ENCODE measurements around the gene FIGNL2. TPM values are rescaled to one million over a fixed set of nuclear protein-coding genes. Genes with fewer than 3 reads are reported as not detected.
A peak's percentile ranks its signal among the peaks of the same experiment; 100 is the strongest.

The FIGNL2 gene
- polyA plus RNA-seq, 1 experiment, result 0.26 TPM

DNA sequence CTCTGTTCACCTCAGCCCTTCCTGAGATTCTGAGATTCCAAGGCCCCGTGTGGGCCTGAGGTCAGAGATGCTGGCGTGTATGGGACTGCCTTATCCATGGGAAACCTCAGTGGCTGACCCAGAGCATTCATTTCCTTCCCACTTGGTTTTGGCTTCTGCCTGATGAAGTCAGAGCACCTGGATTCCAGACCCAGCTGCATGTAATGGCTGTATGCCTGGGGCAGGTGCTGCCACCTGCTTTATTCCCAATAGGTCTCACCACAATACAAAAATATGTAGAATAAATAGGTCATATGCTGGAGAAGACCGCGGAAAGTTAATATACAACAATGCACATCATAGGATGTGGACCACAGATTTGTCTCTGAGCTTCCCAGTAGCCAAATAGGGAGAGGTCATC lies 25.6 kb downstream of the FIGNL2 start:
- no peak for DNase-seq (ENCODE audit: low read depth, low spot score)
- TF ChIP-seq, protein P1, sequence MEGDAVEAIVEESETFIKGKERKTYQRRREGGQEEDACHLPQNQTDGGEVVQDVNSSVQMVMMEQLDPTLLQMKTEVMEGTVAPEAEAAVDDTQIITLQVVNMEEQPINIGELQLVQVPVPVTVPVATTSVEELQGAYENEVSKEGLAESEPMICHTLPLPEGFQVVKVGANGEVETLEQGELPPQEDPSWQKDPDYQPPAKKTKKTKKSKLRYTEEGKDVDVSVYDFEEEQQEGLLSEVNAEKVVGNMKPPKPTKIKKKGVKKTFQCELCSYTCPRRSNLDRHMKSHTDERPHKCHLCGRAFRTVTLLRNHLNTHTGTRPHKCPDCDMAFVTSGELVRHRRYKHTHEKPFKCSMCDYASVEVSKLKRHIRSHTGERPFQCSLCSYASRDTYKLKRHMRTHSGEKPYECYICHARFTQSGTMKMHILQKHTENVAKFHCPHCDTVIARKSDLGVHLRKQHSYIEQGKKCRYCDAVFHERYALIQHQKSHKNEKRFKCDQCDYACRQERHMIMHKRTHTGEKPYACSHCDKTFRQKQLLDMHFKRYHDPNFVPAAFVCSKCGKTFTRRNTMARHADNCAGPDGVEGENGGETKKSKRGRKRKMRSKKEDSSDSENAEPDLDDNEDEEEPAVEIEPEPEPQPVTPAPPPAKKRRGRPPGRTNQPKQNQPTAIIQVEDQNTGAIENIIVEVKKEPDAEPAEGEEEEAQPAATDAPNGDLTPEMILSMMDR (IDR thresholded peaks at IDR 0.05; ENCODE audit: low read depth, low read length), result no peak
- CTCF ChIA-PET, result interaction anchor here (1.1 to 4.2 kb wide), 7 partner anchors 10 to 403 kb away, joined by 3 to 55 read pairs (median 8); no protein-coding TSS in a partner anchor
- no peak overlapping the region for H3K27ac ChIP-seq (ENCODE audit: low read depth, low read length)
- no peak overlapping the region for H3K4me3 ChIP-seq (ENCODE audit: low read depth, low read length)
- peaks cover 2% of the 10 kb centered on the region; the same call in 1 of the 2 replicates for H3K9me3 ChIP-seq (ENCODE audit: control insufficient read depth, insufficient read depth, low read length)
- POLR2A ChIA-PET, result no interaction called here
- H3K27me3 ChIP-seq (ENCODE audit: control insufficient read depth, insufficient read depth, low read length), result no peaks in the 10 kb centered on the region

DNA sequence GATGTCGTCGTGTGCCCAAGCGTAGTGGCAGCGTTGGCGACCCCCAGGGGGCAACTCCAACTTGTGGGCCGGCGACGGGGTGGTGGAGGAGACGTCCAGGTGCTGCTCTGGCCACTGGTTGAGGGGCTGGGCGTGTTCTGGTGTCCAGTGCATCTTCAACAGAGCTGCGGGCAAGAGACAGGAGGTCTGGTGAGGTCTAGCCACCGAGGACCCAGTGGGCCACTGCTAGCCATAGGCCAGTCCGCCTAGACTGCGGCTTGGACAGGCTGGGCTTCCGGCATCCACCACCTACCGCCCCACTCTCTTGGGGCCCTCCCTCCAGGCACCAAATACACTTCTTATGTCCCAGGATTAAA lies 26.3 kb downstream of the FIGNL2 start:
- Histone ChIP-seq H3K27me3 (ENCODE audit: control insufficient read depth, insufficient read depth, low read length) (no peaks in the 10 kb centered on the region), H3K9me3 (ENCODE audit: control insufficient read depth, insufficient read depth, low read length) (peaks cover 2% of the 10 kb centered on the region; the same call in 1 of the 2 replicates), H3K4me3 (ENCODE audit: low read depth, low read length) (peak overlapping the region; percentile 75), H3K27ac (ENCODE audit: low read depth, low read length) (no peak overlapping the region)
- DNase-seq (ENCODE audit: low read depth, low spot score), result no peak
- ChIA-PET POLR2A (no interaction called here), CTCF (no interaction called here)
- TF ChIP-seq, protein P1 (IDR thresholded peaks at IDR 0.05; ENCODE audit: low read depth, low read length), result no peak

DNA sequence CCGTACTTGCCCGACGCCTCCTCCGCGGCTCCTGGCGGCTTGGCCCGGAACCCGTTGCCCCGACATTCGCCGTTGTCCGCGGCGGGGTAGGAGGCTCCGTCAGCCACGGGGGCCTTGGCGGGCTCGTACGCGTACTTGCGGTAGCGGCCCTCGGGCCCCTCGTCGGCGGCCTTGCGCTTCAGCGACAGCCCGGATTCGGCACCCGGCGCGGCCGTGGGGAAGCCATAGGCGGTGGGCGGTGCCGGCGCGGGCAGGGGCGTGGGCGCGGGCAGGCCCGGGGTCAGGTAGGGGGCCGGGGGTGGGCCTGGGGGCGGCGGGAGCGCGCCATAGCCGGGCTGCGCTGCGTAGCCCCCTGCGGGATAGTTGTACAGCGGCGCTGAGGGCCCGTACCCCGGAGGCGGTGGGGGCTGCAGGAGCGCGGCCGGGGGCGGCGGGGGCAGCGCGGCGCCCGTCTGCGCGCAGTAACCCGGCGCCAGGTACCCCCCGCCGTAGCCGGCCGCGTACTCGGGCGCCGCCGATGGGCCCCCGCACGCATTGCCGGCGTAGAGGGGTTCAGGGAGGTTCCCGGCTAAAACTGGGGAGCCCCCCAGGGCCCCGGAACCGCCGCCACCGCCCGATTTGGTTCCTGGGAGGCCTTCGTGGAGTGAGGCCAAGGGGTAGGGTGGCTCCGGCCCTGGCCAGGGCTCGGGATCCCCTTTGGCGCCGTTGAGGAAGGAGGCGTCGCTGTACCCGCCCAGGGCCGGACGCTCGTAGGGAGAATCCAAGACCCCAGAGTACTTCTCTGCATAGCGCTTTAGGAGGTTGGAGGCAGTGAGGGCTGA lies 26.9 kb downstream of the FIGNL2 start:
- ChIA-PET POLR2A (interaction anchor here (1.7 kb wide), 1 partner anchor 10 kb away, joined by 5 read pairs; no protein-coding TSS in a partner anchor), CTCF (interaction anchor here (0.6 to 2.6 kb wide), 4 partner anchors 10 to 400 kb away, joined by 3 to 22 read pairs (median 10); no protein-coding TSS in a partner anchor)
- TF ChIP-seq, protein P1 (IDR thresholded peaks at IDR 0.05; ENCODE audit: low read depth, low read length), result no peak
- Histone ChIP-seq H3K9me3 (ENCODE audit: control insufficient read depth, insufficient read depth, low read length) (peaks cover 2% of the 10 kb centered on the region; the same call in 1 of the 2 replicates), H3K27ac (ENCODE audit: low read depth, low read length) (peak overlapping the region; percentile 47), H3K4me3 (ENCODE audit: low read depth, low read length) (peak overlapping the region; percentile 75), H3K27me3 (ENCODE audit: control insufficient read depth, insufficient read depth, low read length) (no peaks in the 10 kb centered on the region)
- DNase-seq (ENCODE audit: low read depth, low spot score), result no peak

- peaks cover 2% of the 10 kb centered on the region; the same call in 1 of the 2 replicates for H3K9me3 ChIP-seq (ENCODE audit: control insufficient read depth, insufficient read depth, low read length)
- TF ChIP-seq, protein P1 (IDR thresholded peaks at IDR 0.05; ENCODE audit: low read depth, low read length), result peak; percentile 22
- H3K4me3 ChIP-seq (ENCODE audit: low read depth, low read length), result peak overlapping the region; percentile 75
- H3K27ac ChIP-seq (ENCODE audit: low read depth, low read length), result peak overlapping the region; percentile 47
- peak; percentile 36 for DNase-seq (ENCODE audit: low read depth, low spot score)
- ChIA-PET CTCF (interaction anchor here (0.6 to 2.6 kb wide), 10 partner anchors 10 to 399 kb away, joined by 3 to 22 read pairs (median 3); no protein-coding TSS in a partner anchor), POLR2A (interaction anchor here (1.7 kb wide), 1 partner anchor 11 kb away, joined by 5 read pairs; no protein-coding TSS in a partner anchor)
- no peaks in the 10 kb centered on the region for H3K27me3 ChIP-seq (ENCODE audit: control insufficient read depth, insufficient read depth, low read length)
Measured at GRCh38 chr12:51820526-51821439, 27.7 kb downstream of the FIGNL2 start.

All from AG04450 (cell line).